ENCODE results near the gene SRGAP3.

The SRGAP3 gene

GRCh38 chr3:9169956-9170850 is 79.2 kb downstream of the SRGAP3 start:
- no peak for DNase-seq

- no peak for DNase-seq
Measured at GRCh38 chr3:9169326-9169725, 80.1 kb downstream of the SRGAP3 start.

- DNase-seq: no peak
Measured at GRCh38 chr3:9168241-9168741, 81.2 kb downstream of the SRGAP3 start.

- DNase-seq: no peak
Measured at GRCh38 chr3:9167222-9167621, 82.2 kb downstream of the SRGAP3 start.

GRCh38 chr3:9165421-9165820 is 84.0 kb downstream of the SRGAP3 start:
- DNase-seq: no peak

- DNase-seq: no peak
Measured at GRCh38 chr3:9163289-9163688, 86.2 kb downstream of the SRGAP3 start.

- DNase-seq: no peak
Measured at GRCh38 chr3:9161811-9162210, 87.6 kb downstream of the SRGAP3 start.

GRCh38 chr3:9161298-9161697 is 88.1 kb downstream of the SRGAP3 start:
- DNase-seq: no peak

- no peak for DNase-seq
Measured at GRCh38 chr3:9158865-9159630, 90.4 kb downstream of the SRGAP3 start.

GRCh38 chr3:9157651-9158362 is 91.6 kb downstream of the SRGAP3 start:
- no peak for DNase-seq

GRCh38 chr3:9156604-9157003 is 92.8 kb downstream of the SRGAP3 start:
- no peak for DNase-seq

- DNase-seq: no peak
Measured at GRCh38 chr3:9155028-9155427, 94.4 kb downstream of the SRGAP3 start.

GRCh38 chr3:9153904-9154619 is 95.4 kb downstream of the SRGAP3 start:
- no peak for DNase-seq

GRCh38 chr3:9151240-9151639 is 98.2 kb downstream of the SRGAP3 start:
- no peak for DNase-seq

GRCh38 chr3:9149566-9149965 is 99.9 kb downstream of the SRGAP3 start:
- DNase-seq: no peak

- no peak for DNase-seq
Measured at GRCh38 chr3:9147896-9148266, 101.6 kb downstream of the SRGAP3 start.

- DNase-seq: no peak
Measured at GRCh38 chr3:9147215-9147895, 102.1 kb downstream of the SRGAP3 start.

GRCh38 chr3:9146367-9147071 is 102.9 kb downstream of the SRGAP3 start:
- no peak for DNase-seq

- DNase-seq: no peak
Measured at GRCh38 chr3:9143184-9143583, 106.3 kb downstream of the SRGAP3 start.

- DNase-seq: no peak
Measured at GRCh38 chr3:9142362-9142761, 107.1 kb downstream of the SRGAP3 start.

GRCh38 chr3:9141928-9142289 is 107.5 kb downstream of the SRGAP3 start:
- no peak for DNase-seq

Data from activated CD4-positive, alpha-beta T cell treated with anti-CD3 and anti-CD28 coated beads, Interleukin-2, amount 50 U/mL, for 1 hour (primary cell).